ENCODE measurements around the gene THRA. TPM values are rescaled to one million over a fixed set of nuclear protein-coding genes. Genes with fewer than 3 reads are reported as not detected.

Gene THRA
- total and polyA plus RNA-seq, 2 donors (not counting 3 experiments of a cell fraction or from before 2014, with no cell fraction given) = 17.4 to 29.6 TPM

- H3K36me3 ChIP-seq (ENCODE audit: control insufficient read depth in 2 of 2, extremely low read depth in 1 of 2, insufficient read depth in 2 of 2, low read length in 2 of 2) = peaks cover 43 to 45% of the 10 kb centered on the region in 2 experiments
Observed at GRCh38 chr17:40129498-40129897, 66.7 kb downstream of the THRA start.

GRCh38 chr17:40130352-40131042 is 67.7 kb downstream of the THRA start:
- dilution Hi-C loops (cut with MboI; ENCODE audit: extremely low pct_ligation_motif_present, low sequenced_read_pairs) (no loop called here), intact Hi-C loops (cut with micrococcal nuclease) (no loop called here)
- Histone ChIP-seq H4K20me1 (replicated peaks; ENCODE audit: control insufficient read depth, extremely low read depth, insufficient read depth, low read length) (peaks cover 5% of the 10 kb centered on the region), H3K4me2 (ENCODE audit: insufficient read depth, low read length) (no peak overlapping the region), H2AFZ (ENCODE audit: low read depth, low read length) (no peak overlapping the region), H3K79me2 (ENCODE audit: control insufficient read depth, insufficient read depth, low read length) (peaks cover 29% of the 10 kb centered on the region), H3K27ac (ENCODE audit: insufficient read depth, low read depth, low read length) (no peak overlapping the region), H3K9me3 (replicated peaks; ENCODE audit: control insufficient read depth, insufficient read depth, low read length) (no peaks in the 10 kb centered on the region), H3K36me3 (ENCODE audit: control insufficient read depth in 2 of 2, extremely low read depth in 1 of 2, insufficient read depth in 2 of 2, low read length in 2 of 2) (peaks cover 48% of the 10 kb centered on the region in 2 experiments), H3K27me3 (ENCODE audit: control insufficient read depth in 2 of 2, insufficient read depth in 2 of 2, low read length in 2 of 2) (no peaks in the 10 kb centered on the region), H3K9ac (replicated peaks; ENCODE audit: extremely low read depth, insufficient read depth, low read length) (no peak overlapping the region), H3K4me3 (replicated peaks in 1 of 3; ENCODE audit: insufficient read depth in 1 of 3, low read depth in 1 of 3, low read length in 3 of 3) (no peak overlapping the region), H3K4me1 (ENCODE audit: control insufficient read depth, extremely low read depth, insufficient read depth, low read length) (peaks cover 14% of the 10 kb centered on the region), H3K9me1 (replicated peaks; ENCODE audit: control insufficient read depth, extremely low read depth, insufficient read depth, low read length) (no peaks in the 10 kb centered on the region)
- TF ChIP-seq EZH2 (IDR thresholded peaks at IDR 0.05; ENCODE audit: borderline replicate concordance, low read depth, low read length, severe bottlenecking) (no peak), FOS (IDR thresholded peaks at IDR 0.05; ENCODE audit: borderline replicate concordance, insufficient read depth, low read length) (no peak), JUN (IDR thresholded peaks at IDR 0.05; ENCODE audit: borderline replicate concordance, insufficient read depth, insufficient read length, low read depth) (no peak), CTCF (IDR thresholded peaks at IDR 0.05; ENCODE audit: extremely low read depth in 1 of 2, insufficient read depth in 1 of 2, low read depth in 1 of 2, low read length in 2 of 2) (no peak)
- POLR2A ChIA-PET = no interaction called here
- no peak for DNase-seq (ENCODE audit: low read depth, low spot score)
- CTCF ChIA-PET = no interaction called here
- BruUV-seq (replicated peaks) = no TSS peak
- FAIRE-seq = no peak

More at GRCh38 chr17:40129498-40129897, 66.7 kb downstream of the THRA start:
- BruUV-seq (replicated peaks) = TSS peak; percentile 17
- no peak for DNase-seq (ENCODE audit: low read depth, low spot score)
- no peak overlapping the region for H3K27ac ChIP-seq (ENCODE audit: insufficient read depth, low read depth, low read length)
- H3K4me2 ChIP-seq (ENCODE audit: insufficient read depth, low read length) = no peak overlapping the region
- H3K27me3 ChIP-seq (ENCODE audit: control insufficient read depth in 2 of 2, insufficient read depth in 2 of 2, low read length in 2 of 2) = no peaks in the 10 kb centered on the region
- H3K4me3 ChIP-seq (replicated peaks in 1 of 3; ENCODE audit: insufficient read depth in 1 of 3, low read depth in 1 of 3, low read length in 3 of 3) = no peak overlapping the region
- POLR2A ChIA-PET = no interaction called here
- H3K4me1 ChIP-seq (ENCODE audit: control insufficient read depth, extremely low read depth, insufficient read depth, low read length) = peaks cover 22% of the 10 kb centered on the region
- intact Hi-C loops (cut with micrococcal nuclease) (no loop called here), dilution Hi-C loops (cut with MboI; ENCODE audit: extremely low pct_ligation_motif_present, low sequenced_read_pairs) (no loop called here)
- no peak for FAIRE-seq
- CTCF ChIA-PET = interaction anchor here (1.5 kb wide), 1 partner anchor 16 kb away, joined by 7 read pairs; no protein-coding TSS in a partner anchor
- H3K9me3 ChIP-seq (replicated peaks; ENCODE audit: control insufficient read depth, insufficient read depth, low read length) = no peaks in the 10 kb centered on the region
- H2AFZ ChIP-seq (ENCODE audit: low read depth, low read length) = no peak overlapping the region
- peaks cover 11% of the 10 kb centered on the region for H4K20me1 ChIP-seq (replicated peaks; ENCODE audit: control insufficient read depth, extremely low read depth, insufficient read depth, low read length)
- no peaks in the 10 kb centered on the region for H3K9me1 ChIP-seq (replicated peaks; ENCODE audit: control insufficient read depth, extremely low read depth, insufficient read depth, low read length)
- no peak for TF ChIP-seq MYC (IDR thresholded peaks at IDR 0.05; ENCODE audit: low read depth, low read length)
- no peak for TF ChIP-seq GATA2 (IDR thresholded peaks at IDR 0.05; ENCODE audit: insufficient read depth, insufficient read length, low read depth, low read length)
- no peak for TF ChIP-seq POLR2AphosphoS5 (IDR thresholded peaks at IDR 0.05; ENCODE audit: insufficient read depth, low read depth, low read length)
- no peak for TF ChIP-seq MAX (IDR thresholded peaks at IDR 0.05; ENCODE audit: insufficient read depth, insufficient read length)
- H3K9ac ChIP-seq (replicated peaks; ENCODE audit: extremely low read depth, insufficient read depth, low read length) = no peak overlapping the region
- H3K79me2 ChIP-seq (ENCODE audit: control insufficient read depth, insufficient read depth, low read length) = peaks cover 39% of the 10 kb centered on the region

All from endothelial cell of umbilical vein (primary cell).